Measurements from ENCODE around the gene NQO1. TPM values are rescaled to one million over a fixed set of nuclear protein-coding genes. Genes with fewer than 3 reads are reported as not detected.

Gene NQO1
- total RNA-seq, 1 experiment from 2014 or later = 14.6 TPM

Other genes starting within 250 kb of the NQO1 start
- gene NFAT5, start 160.6 kb downstream of the NQO1 start, total RNA-seq (2014; rRNA removed; shearing (Covaris generic)) = 5.6 and 5.7 TPM in 2 replicates
- 23.3 and 27.4 TPM in 2 replicates for gene NOB1, start 28.4 kb upstream of the NQO1 start, total RNA-seq (2014; rRNA removed; shearing (Covaris generic))
- gene WWP2, start 35.8 kb upstream of the NQO1 start, total RNA-seq (2014; rRNA removed; shearing (Covaris generic)) = 10.5 and 12.0 TPM in 2 replicates
- 0.12 and 0.30 TPM in 2 replicates for gene CLEC18A, start 224.8 kb upstream of the NQO1 start, total RNA-seq (2014; rRNA removed; shearing (Covaris generic))

All from SJCRH30 (cell line).